Stimulated activated CD4-positive, alpha-beta T cell treated with anti-CD3 and anti-CD28 coated beads, Interleukin-1b, Interleukin-23, amount 100 ng/mL, for 24 hours (primary cell): ENCODE results near the gene MAGI1.

Experiments
- DNase-seq, 4 experiments: peaks; one replicate each; pipeline ENCODE4 v3.0.0-alpha.2; 2020; ENCODE audit warnings: low read depth in 4 of 4, low spot score in 1 of 4

The MAGI1 gene

GRCh38 chr3:65672871-65673815, 365.6 kb downstream of the MAGI1 start:
- DNase-seq: no peak

DNA sequence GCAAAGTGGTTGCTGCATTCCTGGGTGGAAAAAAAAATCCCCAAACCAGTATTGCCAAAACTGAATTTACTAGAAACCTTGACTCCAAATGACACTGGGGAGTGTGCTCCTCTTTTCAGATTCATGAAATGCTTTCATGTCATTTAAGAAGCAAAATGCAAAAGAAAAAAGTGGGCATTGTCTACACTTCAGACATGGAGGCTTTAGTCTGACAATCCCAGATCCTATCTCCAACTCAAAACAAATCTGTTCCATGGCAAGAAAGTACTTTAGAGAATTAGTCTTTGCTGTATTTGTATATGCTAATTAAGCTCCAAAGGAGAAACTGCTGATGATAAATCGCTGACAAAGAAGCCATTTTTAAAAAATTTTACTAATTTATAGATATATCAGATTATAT, 366.7 kb downstream of the MAGI1 start:
- DNase-seq: no peak

DNA sequence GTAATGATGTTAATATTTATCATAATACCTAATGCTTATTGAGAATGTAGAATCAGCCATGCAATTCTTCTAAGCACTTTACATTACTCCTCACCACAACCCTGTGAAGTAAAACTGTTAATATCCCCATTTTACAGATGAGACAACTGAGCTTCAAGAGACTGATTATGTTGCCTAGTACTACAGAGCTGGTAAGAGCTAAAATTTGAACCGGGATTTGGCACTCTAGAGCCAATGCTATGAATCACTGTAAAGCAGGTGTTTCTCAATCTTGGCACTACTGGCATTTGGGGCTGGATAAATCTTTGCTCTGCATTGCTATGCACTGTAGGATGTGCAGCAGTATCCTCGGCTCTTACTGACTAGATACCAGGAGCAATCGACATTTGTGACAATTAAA, 367.7 kb downstream of the MAGI1 start:
- DNase-seq: no peak

DNA sequence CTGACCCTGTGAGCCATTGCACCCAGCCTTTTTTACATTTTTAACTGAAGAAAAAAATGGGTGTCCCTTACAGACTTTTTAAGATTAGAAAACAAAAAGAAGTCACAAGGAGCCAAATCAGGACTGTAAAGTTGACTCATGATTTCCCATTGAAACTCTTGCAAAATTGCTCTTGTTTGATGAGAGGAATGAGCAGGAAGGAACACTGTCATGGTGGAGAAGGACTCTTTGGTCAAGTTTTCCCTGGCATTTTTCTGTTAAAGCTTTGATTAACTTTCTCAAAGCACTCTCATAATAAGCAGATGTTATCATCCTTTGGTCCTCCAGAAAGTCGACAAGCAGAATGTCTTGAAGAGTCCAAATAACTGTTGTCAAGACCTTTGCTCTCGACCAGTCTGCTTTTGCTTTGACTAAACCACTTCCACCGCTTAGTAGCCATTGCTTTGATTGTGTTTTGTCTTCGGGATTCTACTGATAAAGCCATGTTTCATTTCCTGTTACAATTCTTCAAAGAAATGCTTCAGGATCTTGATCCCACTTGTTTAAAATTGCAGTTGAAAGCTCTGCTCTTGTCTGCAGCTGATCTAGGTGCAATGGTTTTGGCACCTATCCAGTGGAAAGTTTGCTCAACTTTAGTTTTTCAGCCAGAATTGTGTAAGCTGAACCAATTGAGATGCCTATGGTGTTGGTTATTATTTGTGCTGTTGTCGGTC, 369.4 kb downstream of the MAGI1 start:
- no peak for DNase-seq

DNA sequence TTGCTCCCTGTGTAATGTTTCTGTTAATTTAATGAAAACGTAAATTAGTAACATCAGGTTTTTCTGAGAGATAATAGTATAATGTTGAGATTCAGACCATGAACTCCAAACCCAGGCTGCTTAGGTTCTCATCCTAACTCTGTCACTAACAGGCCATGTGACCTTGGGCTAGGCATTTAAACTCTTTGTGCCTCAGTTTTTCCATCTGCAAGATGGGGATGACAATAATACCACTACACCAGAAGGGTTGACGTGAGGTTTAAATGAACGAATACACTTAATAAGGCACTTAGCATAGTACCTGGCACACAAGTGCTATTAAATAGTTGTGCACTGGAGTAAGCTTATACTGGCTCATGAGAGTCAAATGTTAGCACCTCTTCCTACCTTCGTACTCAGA, 370.8 kb downstream of the MAGI1 start:
- no peak for DNase-seq

GRCh38 chr3:65666448-65667091, 372.1 kb downstream of the MAGI1 start:
- DNase-seq: no peak

- DNase-seq: no peak
Observed at GRCh38 chr3:65665915-65666314, 372.8 kb downstream of the MAGI1 start.

GRCh38 chr3:65664931-65665330, 373.8 kb downstream of the MAGI1 start:
- no peak for DNase-seq

- DNase-seq: no peak
Observed at GRCh38 chr3:65664446-65664845, 374.3 kb downstream of the MAGI1 start.

DNA sequence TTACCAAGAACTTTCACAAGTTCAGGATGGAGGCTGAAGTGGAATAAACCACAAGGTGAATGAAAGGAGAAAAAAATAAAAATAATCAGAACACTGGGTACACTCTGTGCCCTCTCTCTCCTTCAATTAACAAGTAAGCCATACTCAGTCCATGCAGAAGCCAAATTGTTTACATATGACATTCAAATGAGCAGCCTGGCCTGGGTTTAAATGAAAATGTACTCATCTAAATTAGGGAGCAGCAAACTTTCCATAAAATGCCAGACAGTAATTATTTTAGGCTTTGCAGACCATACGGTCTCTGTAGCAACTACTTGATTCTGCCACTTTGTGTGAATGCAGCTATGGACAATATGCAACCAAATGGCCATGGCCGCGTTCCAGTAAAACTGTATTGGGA, 376.6 kb downstream of the MAGI1 start:
- DNase-seq: no peak

GRCh38 chr3:65660000-65660598, 378.6 kb downstream of the MAGI1 start:
- no peak for DNase-seq

DNA sequence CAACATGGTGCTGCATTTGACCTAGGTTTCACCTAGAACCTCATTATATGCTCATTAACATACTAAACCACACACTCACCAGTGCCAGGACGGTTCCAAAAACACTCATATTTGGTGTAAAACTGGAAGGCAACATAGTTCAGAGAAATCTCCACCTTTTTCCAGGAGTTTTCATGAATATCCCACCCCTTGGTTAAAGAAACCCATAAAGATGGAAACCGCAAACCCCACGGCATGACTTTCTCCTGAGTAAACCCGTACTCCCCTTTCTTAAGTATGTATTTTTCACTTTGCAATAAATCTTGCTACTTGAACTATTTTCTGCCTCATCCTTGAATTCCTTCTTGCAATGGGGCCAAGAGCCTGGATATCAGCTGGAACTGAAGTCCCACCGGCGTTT, 379.3 kb downstream of the MAGI1 start:
- DNase-seq: no peak

DNA sequence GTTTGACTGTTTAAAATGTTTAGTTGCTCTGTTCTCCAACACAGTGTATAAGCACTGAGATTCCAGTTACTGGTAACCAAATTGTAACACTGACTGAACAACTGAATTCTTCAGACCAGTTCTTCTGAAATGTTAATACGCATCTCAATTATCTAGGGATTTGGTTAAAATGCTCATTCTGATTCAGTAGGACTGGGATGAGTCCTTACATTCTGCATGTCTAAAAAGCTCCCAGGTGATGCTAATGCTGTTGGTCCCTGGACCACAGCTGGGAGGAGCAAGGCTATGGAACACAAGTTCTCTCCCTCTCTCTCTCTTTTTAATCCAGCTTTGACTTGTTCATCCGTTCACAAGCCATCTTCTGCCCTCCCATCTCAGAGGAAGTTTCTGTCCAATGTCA, 380.3 kb downstream of the MAGI1 start:
- DNase-seq: no peak

- DNase-seq: no peak
Observed at GRCh38 chr3:65655061-65655460, 383.7 kb downstream of the MAGI1 start.

DNA sequence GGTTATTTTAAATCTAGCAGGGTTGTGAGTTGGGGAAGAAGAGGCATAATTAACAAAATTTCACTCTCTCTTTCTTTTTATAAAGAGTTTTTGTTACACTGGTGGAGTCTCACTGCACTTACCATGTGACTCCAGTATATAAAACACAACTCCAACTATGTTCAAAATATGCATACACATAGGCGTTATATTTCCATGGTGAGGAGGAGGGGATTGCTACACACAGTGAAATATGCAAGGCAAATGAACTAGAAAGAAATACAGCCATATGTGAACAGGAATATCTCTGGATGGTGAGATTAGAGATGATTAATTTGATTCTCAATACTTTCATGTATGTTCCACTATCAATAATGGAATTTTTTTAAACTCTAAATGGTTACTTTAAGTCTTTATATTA, 385.0 kb downstream of the MAGI1 start:
- no peak for DNase-seq

DNA sequence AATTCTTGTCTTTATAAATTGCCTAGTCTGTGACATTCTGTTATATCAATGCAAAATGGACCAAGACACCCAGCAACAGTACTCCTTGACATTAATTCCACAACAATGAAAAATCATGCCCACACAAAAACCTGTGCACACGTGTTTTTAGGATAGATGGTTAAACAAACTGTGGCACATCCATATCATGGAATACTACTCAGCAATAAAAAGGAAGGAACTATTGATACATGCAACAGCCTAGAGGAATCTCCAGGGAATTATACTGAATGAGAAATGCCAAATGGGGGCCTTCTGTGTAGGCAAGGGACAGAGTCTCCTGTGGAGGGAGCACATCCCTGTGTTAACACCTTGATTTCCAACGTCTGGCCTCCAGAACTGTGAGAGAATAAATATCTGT, 388.5 kb downstream of the MAGI1 start:
- no peak for DNase-seq

- no peak for DNase-seq
Observed at GRCh38 chr3:65647369-65647768, 391.3 kb downstream of the MAGI1 start.

- DNase-seq: no peak
Observed at GRCh38 chr3:65642883-65643282, 395.8 kb downstream of the MAGI1 start.

DNA sequence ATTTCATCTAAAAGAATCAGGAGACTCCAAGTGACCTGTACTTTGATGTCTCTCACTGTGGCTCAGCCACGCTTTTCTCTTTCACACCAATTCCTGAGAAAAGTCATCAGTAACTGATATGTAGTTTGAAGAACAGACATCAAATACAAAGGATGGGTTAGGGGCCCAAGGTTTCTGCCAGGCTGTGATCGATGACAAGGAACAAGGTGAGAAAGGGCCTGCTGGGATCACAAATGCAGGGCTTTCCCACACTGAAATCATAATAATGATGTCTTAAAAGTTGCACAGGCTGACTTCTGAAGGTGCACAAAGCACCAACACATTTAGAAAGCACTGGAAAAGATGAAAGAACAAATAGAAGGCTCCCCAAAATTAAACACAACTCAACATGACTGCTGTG, 396.9 kb downstream of the MAGI1 start:
- DNase-seq: no peak

GRCh38 chr3:65641045-65641444, 397.7 kb downstream of the MAGI1 start:
- no peak for DNase-seq

DNA sequence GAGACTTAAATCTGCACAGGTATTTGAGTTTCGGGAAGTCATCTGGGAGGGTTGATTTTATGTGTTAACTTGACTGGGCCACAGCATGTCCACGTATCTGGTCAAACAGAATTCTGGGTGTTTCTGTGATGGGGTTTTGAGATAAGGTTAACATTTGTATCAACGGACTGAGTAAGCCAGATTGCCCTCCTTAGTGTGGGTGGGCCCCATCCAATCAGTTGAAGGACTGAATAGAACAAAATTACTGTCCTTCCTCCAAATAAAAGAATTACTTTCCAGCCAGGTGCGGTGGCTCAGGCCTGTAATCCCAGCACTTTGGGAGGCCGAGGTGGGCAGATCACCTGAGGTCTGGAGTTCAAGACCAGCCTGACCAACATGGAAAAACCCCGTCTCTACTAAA, 399.3 kb downstream of the MAGI1 start:
- DNase-seq: no peak

DNA sequence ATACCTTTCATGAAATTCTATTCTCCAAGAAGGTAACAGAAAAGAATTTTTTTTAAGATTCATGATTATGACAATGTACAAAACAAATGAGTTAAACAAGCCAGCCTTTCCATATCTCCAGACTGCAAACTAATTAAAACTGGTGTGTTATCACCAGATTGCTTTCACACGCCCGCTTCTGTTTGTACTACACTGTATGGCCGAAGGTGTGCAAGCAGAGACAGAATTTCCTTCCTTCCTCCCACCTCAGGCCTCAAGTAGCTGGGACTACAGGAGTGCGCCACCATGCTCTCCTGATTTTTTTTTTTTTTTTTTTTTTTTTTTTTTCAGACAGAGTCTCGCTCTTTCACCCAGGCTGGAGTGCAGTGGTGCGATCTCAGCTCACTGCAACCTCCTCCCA, 400.4 kb downstream of the MAGI1 start:
- DNase-seq: no peak
